ENCODE results near the gene SYCE3.

SYCE3 gene

GRCh38 chr22:50502096-50502495 is 60.6 kb downstream of the SYCE3 start:
- no peak for DNase-seq (ENCODE audit: low read depth in 2 of 2)
